PC-3 (cell line): ENCODE data around the gene ABHD16A. TPM values are rescaled to one million over a fixed set of nuclear protein-coding genes. Genes with fewer than 3 reads are reported as not detected.

ENCODE experiments used
- ATAC-seq: fragments of 200-7000 bp; cut with Tn5 transposase; 2 replicates; pipeline ENCODE4 v1.9.1; 2020; ENCODE audit warnings: mild to moderate bottlenecking, moderate library complexity
- BruUV-seq: library from RNA; stranded (reverse); fragments of 400-500 nt; replicated peaks from 2 replicates; lab custom pipeline; 2021; lab: Mats Ljungman, UMichigan
- CTCF ChIA-PET: fragments of 300-600 bp; sonication (Branson Sonifier 250); formaldehyde crosslinking; loops from one replicate; lab custom pipeline; 2022; ENCODE audit warnings: antibody characterized with exemption; lab: Charles Lee
- POLR2A ChIA-PET: fragments of 300-600 bp; sonication (Branson Sonifier 250); formaldehyde crosslinking; loops from one replicate; lab custom pipeline; 2022; ENCODE audit warnings: antibody characterized with exemption; ENCODE audit not compliant: unreplicated experiment; lab: Charles Lee
- DNase-seq: peaks from one replicate; pipeline ENCODE4 v3.0.0-alpha.2; 2015
- H2AFZ ChIP-seq: fragments of 300-600 bp; sonication (generic); 2 replicates; pipeline ENCODE4 v1.6.0; 2016; ENCODE audit warnings: antibody characterized with exemption, low read length
- H3F3A ChIP-seq: fragments of 300-600 bp; sonication (generic); one replicate; pipeline ENCODE4 v1.6.0; 2017; ENCODE audit warnings: antibody characterized with exemption, low read length, control low read depth, mild to moderate bottlenecking; ENCODE audit not compliant: unreplicated experiment
- H3K27ac ChIP-seq: fragments of 300-600 bp; sonication (generic); 2 replicates; pipeline ENCODE4 v1.5.1; 2016; ENCODE audit warnings: mild to moderate bottlenecking, low read length
- H3K27me3 ChIP-seq: fragments of 300-600 bp; sonication (generic); 2 replicates; pipeline ENCODE4 v1.6.1; 2016; ENCODE audit warnings: low read length, mixed read lengths
- H3K36me3 ChIP-seq: fragments of 300-600 bp; sonication (generic); 2 replicates; pipeline ENCODE4 v1.6.1; 2016; ENCODE audit warnings: low read depth, mixed run types, low read length, mixed read lengths
- H3K4me1 ChIP-seq: fragments of 300-600 bp; sonication (generic); 2 replicates; pipeline ENCODE4 v1.5.1; 2016; ENCODE audit warnings: low read length; ENCODE audit not compliant: insufficient read depth
- H3K4me2 ChIP-seq: fragments of 300-600 bp; sonication (generic); 2 replicates; pipeline ENCODE4 v1.6.0; 2016; ENCODE audit warnings: low read length
- H3K4me3 ChIP-seq: fragments of 300-600 bp; sonication (generic); 2 replicates; pipeline ENCODE4 v1.5.1; 2016; ENCODE audit warnings: mild to moderate bottlenecking, low read length, mixed read lengths
- H3K79me2 ChIP-seq: fragments of 300-600 bp; sonication (generic); 2 replicates; pipeline ENCODE4 v1.6.1; 2017; ENCODE audit warnings: low read length, mixed read lengths
- H3K9ac ChIP-seq: fragments of 300-600 bp; sonication (generic); 2 replicates; pipeline ENCODE4 v1.6.0; 2016; ENCODE audit warnings: mild to moderate bottlenecking, low read length
- H3K9me2 ChIP-seq: fragments of 300-600 bp; sonication (generic); replicated peaks from 2 replicates; pipeline ENCODE4 v1.6.1; 2016; ENCODE audit warnings: mixed run types, low read length, mixed read lengths
- H3K9me3 ChIP-seq: fragments of 300-600 bp; sonication (generic); 2 replicates; pipeline ENCODE4 v1.6.1; 2016; ENCODE audit warnings: low read length, mixed read lengths
- H4K20me1 ChIP-seq: fragments of 300-600 bp; sonication (generic); 2 replicates; pipeline ENCODE4 v1.6.1; 2016; ENCODE audit warnings: low read length, mixed read lengths
- EZH2 ChIP-seq: fragments of 300-600 bp; sonication (generic); IDR thresholded peaks from one replicate; pipeline ENCODE4 v1.6.1; 2017; ENCODE audit warnings: antibody characterized with exemption, mild to moderate bottlenecking, low read length; ENCODE audit not compliant: unreplicated experiment
- EZH2phosphoT487 ChIP-seq: fragments of 300-600 bp; sonication (generic); IDR thresholded peaks from 2 replicates; pipeline ENCODE4 v1.6.1; 2018; ENCODE audit warnings: mild to moderate bottlenecking, antibody characterized with exemption, low read length, borderline replicate concordance
- intact Hi-C: fragments of 100-400 bp; cut with micrococcal nuclease; formaldehyde crosslinking; loops from 2 replicates; pipeline ENCODE4 v1.9.0; 2023
- total RNA-seq: library from RNA; depleted of rRNA; stranded (reverse); fragments of >200 nt; gene quantifications from 2 replicates; pipeline ENCODE4 v1.2.3, GENCODE V29; 2014
- TF ChIP-seq, protein P1 (sequence below): fragments of 300-600 bp; sonication (generic); conservative IDR thresholded peaks from 2 replicates; pipeline ENCODE4 v1.5.1; 2017; ENCODE audit warnings: antibody characterized with exemption, low read depth, mild to moderate bottlenecking, low read length

ABHD16A gene
- total RNA-seq, 1 experiment from 2014 or later: 52.0 TPM

DNA sequence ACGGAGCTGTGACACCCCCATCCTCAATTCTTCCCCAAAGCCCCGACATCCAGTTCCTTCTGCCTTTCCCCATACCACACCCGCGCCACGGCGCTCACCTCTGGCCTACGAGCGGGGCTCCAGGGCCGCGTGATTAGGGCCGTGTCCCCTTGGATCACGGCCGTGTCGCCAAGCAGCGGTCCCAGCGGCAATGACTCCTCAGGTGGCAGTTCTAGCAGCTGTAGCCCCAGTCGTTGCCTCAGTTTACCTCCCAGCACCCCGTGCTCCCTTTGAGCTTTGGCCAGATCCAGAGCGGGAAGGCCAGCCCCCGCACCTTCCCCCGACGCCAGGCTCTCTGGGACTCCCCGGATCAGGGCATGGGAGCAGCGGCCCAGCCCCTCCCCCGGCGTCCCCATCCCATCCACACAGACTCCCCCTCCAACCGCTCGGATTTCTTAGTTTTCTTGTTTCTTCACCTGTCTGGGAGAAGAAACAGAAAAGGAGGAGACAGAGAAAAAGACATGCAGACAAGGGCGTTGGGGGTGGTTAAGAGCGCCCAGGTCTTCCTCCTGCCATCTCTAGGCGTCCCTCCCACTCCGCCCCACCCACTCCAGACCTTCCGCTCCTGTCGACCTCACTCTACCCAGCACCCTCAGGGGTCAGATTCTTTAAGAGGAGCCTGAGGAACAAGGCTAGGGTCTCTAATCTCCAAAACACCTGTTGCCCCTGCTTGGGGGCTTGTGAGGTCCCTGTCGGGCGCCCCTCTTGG lies 25.8 kb upstream of the ABHD16A start, which contains the start of gene DDAH2:
DDAH2 (minus strand) TSS at position 533 of the 748 bp plus-strand sequence; CDS start at position 395, 138 bp downstream.
- ATAC-seq (peak; percentile 33), DNase-seq (no peak)
- Histone ChIP-seq H3K4me1 (peaks cover 5% of the 10 kb centered on the region), H3K9ac (peak within 1 kb of the TSS; percentile 58), H3K9me2 (no peaks in the 10 kb centered on the region), H3K27ac (peak within 1 kb of the TSS; percentile 30), H3K4me3 (peak within 1 kb of the TSS; percentile 77), H3F3A (peaks cover 4% of the 10 kb centered on the region), H4K20me1 (peaks cover 6% of the 10 kb centered on the region), H2AFZ (peak within 1 kb of the TSS; percentile 76), H3K4me2 (peak within 1 kb of the TSS; percentile 89), H3K36me3 (peaks cover 30% of the 10 kb centered on the region), H3K79me2 (peaks cover 10% of the 10 kb centered on the region), H3K9me3 (no peaks in the 10 kb centered on the region), H3K27me3 (no peaks in the 10 kb centered on the region)
- BruUV-seq: TSS peak; percentile 26
- TF ChIP-seq, protein P1, sequence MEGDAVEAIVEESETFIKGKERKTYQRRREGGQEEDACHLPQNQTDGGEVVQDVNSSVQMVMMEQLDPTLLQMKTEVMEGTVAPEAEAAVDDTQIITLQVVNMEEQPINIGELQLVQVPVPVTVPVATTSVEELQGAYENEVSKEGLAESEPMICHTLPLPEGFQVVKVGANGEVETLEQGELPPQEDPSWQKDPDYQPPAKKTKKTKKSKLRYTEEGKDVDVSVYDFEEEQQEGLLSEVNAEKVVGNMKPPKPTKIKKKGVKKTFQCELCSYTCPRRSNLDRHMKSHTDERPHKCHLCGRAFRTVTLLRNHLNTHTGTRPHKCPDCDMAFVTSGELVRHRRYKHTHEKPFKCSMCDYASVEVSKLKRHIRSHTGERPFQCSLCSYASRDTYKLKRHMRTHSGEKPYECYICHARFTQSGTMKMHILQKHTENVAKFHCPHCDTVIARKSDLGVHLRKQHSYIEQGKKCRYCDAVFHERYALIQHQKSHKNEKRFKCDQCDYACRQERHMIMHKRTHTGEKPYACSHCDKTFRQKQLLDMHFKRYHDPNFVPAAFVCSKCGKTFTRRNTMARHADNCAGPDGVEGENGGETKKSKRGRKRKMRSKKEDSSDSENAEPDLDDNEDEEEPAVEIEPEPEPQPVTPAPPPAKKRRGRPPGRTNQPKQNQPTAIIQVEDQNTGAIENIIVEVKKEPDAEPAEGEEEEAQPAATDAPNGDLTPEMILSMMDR: no peak; the same call in 1 of the 2 replicates
- TF ChIP-seq EZH2phosphoT487 (no peak), EZH2 (no peak)
- ChIA-PET POLR2A (interaction anchor here (0.6 kb wide), 1 partner anchor 24 kb away, joined by 3 read pairs; no protein-coding TSS in a partner anchor), CTCF (interaction anchor here (1.2 to 1.5 kb wide), 2 partner anchors 24 to 41 kb away, joined by 4 to 7 read pairs; no protein-coding TSS in a partner anchor)
- intact Hi-C loops: loop anchor here (1.0 kb wide), 1 partner anchor 40 kb away; no protein-coding TSS in a partner anchor

DNA sequence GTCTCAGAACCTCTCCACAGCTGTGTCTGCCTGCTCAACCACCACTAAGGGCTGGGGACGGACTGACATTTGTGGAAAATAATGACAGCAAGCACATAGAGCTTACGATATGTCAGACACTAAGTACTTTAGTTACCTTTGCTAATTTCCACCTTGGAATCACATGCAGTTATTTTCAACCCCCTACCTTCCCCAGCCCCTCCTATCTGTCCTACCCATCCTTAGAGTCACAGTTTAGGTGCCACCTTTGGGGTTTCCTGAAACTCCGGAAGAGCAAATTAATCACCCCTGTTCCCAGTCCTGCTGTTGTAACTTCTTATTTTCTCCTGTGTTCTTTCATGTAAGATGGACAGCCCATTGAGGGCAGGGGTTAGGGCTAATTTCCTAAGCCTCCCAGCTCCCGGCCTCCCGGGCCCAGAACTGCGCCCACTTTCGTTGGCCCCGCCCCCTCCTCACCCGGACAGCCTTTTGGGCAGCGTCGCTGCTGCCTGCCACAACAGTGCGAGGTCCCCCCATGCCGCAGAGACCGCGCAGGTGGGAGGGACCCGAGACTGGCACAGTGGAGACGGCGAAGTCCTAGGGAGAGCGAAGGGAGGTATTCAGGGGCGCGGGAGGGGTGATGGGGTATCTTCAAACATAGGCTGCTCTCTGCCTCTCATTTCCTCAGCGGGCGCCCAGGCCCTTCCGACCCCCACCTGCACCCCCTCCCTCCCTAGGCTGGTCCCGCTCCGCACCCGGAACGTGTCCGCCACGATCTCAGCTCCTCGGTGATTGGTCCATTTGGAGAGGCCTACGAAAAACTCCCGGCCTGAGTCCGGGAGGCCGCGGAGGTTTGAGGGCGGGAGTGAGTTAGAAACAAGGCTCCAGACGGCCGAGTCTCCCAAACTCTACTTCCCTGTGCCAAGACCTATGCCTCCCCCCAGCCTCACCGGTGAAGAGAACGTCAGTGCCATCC lies 24.9 kb upstream of the ABHD16A start:
- intact Hi-C loops: no loop called here
- ChIA-PET POLR2A (no interaction called here), CTCF (no interaction called here)
- H3K9me2 ChIP-seq: no peaks in the 10 kb centered on the region
- no peak overlapping the region for H2AFZ ChIP-seq
- H3K79me2 ChIP-seq: peaks cover under 1% of the 10 kb centered on the region; the same call in 1 of the 2 replicates
- BruUV-seq: no TSS peak
- H3K27me3 ChIP-seq: no peaks in the 10 kb centered on the region
- no peaks in the 10 kb centered on the region for H3K4me1 ChIP-seq
- peaks cover 4% of the 10 kb centered on the region for H3F3A ChIP-seq
- no peaks in the 10 kb centered on the region for H4K20me1 ChIP-seq
- H3K4me3 ChIP-seq: peak overlapping the region; percentile 77
- no peaks in the 10 kb centered on the region for H3K9me3 ChIP-seq
- peak overlapping the region; percentile 89 for H3K4me2 ChIP-seq
- no peak overlapping the region for H3K9ac ChIP-seq
- no peak overlapping the region for H3K27ac ChIP-seq
- TF ChIP-seq EZH2: no peak
- TF ChIP-seq, protein P1: no peak
- TF ChIP-seq EZH2phosphoT487: no peak
- DNase-seq (no peak), ATAC-seq (no peak)
- peaks cover 21% of the 10 kb centered on the region for H3K36me3 ChIP-seq
